HepG2 (cell line): ENCODE measurements around the gene SAMD14. TPM values are rescaled to one million over a fixed set of nuclear protein-coding genes. Genes with fewer than 3 reads are reported as not detected.

Experiments
- AGO2 ChIP-seq: fragments of 200-400 bp; formaldehyde crosslinking; optimal IDR thresholded peaks from 2 replicates; pipeline ENCODE3; 2017; ENCODE audit warnings: mild to moderate bottlenecking, low read depth, low read length, moderate library complexity
- ASH2L ChIP-seq: fragments of 300-600, 200-600 bp; sonication (generic); IDR thresholded peaks from 2 replicates; pipeline ENCODE4 v1.7.0; 2017; ENCODE audit warnings: low read depth, mild to moderate bottlenecking, moderate library complexity, mixed read lengths, low read length; ENCODE audit not compliant: insufficient read length
- DR1 ChIP-seq: sonication (generic); formaldehyde crosslinking; IDR thresholded peaks from 2 replicates; pipeline ENCODE4 v1.8.0; 2021; ENCODE audit warnings: mild to moderate bottlenecking, missing genetic modification reagents, inconsistent platforms
- EEA1 ChIP-seq: sonication (generic); formaldehyde crosslinking; IDR thresholded peaks from 2 replicates; pipeline ENCODE4 v1.5.1; 2020; ENCODE audit warnings: mild to moderate bottlenecking, missing genetic modification reagents, borderline replicate concordance
- ETV6 ChIP-seq: sonication (generic); formaldehyde crosslinking; conservative IDR thresholded peaks from 2 replicates; pipeline ENCODE4 v1.4.0; 2020; ENCODE audit warnings: missing genetic modification reagents
- FOSL2 ChIP-seq: sonication (generic); formaldehyde crosslinking; IDR thresholded peaks from 2 replicates; pipeline ENCODE4 v1.4.0; 2020; ENCODE audit warnings: missing genetic modification reagents
- GABPB1 ChIP-seq: IDR thresholded peaks from 2 replicates; pipeline ENCODE4 v1.6.1; 2016; ENCODE audit warnings: mild to moderate bottlenecking, missing genetic modification reagents, moderate library complexity, missing compliant biosample characterization
- GLI4 ChIP-seq: sonication (generic); formaldehyde crosslinking; IDR thresholded peaks from 2 replicates; pipeline ENCODE4 v1.5.1; 2020; ENCODE audit warnings: missing genetic modification reagents, mild to moderate bottlenecking, moderate library complexity, borderline replicate concordance
- HDAC6 ChIP-seq: fragments of 200-600 bp; sonication (generic); IDR thresholded peaks from 2 replicates; pipeline ENCODE4 v1.7.0; 2017; ENCODE audit warnings: mild to moderate bottlenecking, antibody characterized with exemption, low read length, low read depth
- KLF16 ChIP-seq, 2 experiments: sonication (generic) in 1 of 2; formaldehyde crosslinking in 1 of 2; IDR thresholded peaks; 2 replicates each; pipeline versions ENCODE4 v1.6.1 to v1.8.0; 2016 to 2023; ENCODE audit warnings: missing genetic modification reagents in 2 of 2, missing compliant biosample characterization in 1 of 2
- MED13 ChIP-seq: sonication (generic); formaldehyde crosslinking; IDR thresholded peaks from 2 replicates; pipeline ENCODE4 v1.5.0; 2020; ENCODE audit warnings: missing genetic modification reagents
- NFKBIZ ChIP-seq: IDR thresholded peaks from 2 replicates; pipeline ENCODE4 v1.6.1; 2018; ENCODE audit warnings: missing genetic modification reagents, missing compliant biosample characterization
- NR2F1 ChIP-seq, 2 experiments: fragments of 450-650 bp in 1 of 2; formaldehyde crosslinking in 1 of 2; IDR thresholded peaks; 2 replicates each; pipeline versions ENCODE4 v1.5.0 to v1.6.1; 2016 to 2020; ENCODE audit warnings: mild to moderate bottlenecking in 1 of 2, missing compliant biosample characterization in 1 of 2, missing genetic modification reagents in 1 of 2, moderate library complexity in 1 of 2
- SMAD1 ChIP-seq: sonication (generic); formaldehyde crosslinking; IDR thresholded peaks from 2 replicates; pipeline ENCODE4 v1.4.0; 2020; ENCODE audit warnings: missing genetic modification reagents, low read depth, mild to moderate bottlenecking, borderline replicate concordance
- SMAD9 ChIP-seq: sonication (generic); formaldehyde crosslinking; IDR thresholded peaks from 2 replicates; pipeline ENCODE4 v1.5.1; 2020; ENCODE audit warnings: mild to moderate bottlenecking, missing genetic modification reagents
- SOX6 ChIP-seq, 2 experiments: fragments of 450-650 bp in 1 of 2; sonication (generic) in 1 of 2; formaldehyde crosslinking in 1 of 2; IDR thresholded peaks; 2 replicates each; pipeline versions ENCODE4 v1.4.0 to v1.6.1; 2017 to 2020; ENCODE audit warnings: antibody characterized with exemption in 1 of 2, mild to moderate bottlenecking in 1 of 2, missing genetic modification reagents in 1 of 2
- SRY ChIP-seq: sonication (generic); formaldehyde crosslinking; IDR thresholded peaks from 2 replicates; pipeline ENCODE4 v1.8.0; 2022; ENCODE audit warnings: mild to moderate bottlenecking, missing genetic modification reagents
- TCF7L2 ChIP-seq: IDR thresholded peaks from 2 replicates; pipeline ENCODE4 v1.6.1; 2011; ENCODE audit warnings: mild to moderate bottlenecking, low read depth, low read length, moderate library complexity
- U2AF2 ChIP-seq: fragments of 200-400 bp; formaldehyde crosslinking; IDR thresholded peaks from 2 replicates; pipeline ENCODE4 v1.6.1; 2017; ENCODE audit warnings: low read depth, mild to moderate bottlenecking, low read length
- ZFP90 ChIP-seq: sonication (generic); formaldehyde crosslinking; IDR thresholded peaks from 2 replicates; pipeline ENCODE4 v1.8.0; 2022; ENCODE audit warnings: missing genetic modification reagents, mild to moderate bottlenecking, inconsistent platforms, borderline replicate concordance
- ZNF180 ChIP-seq: sonication (generic); formaldehyde crosslinking; IDR thresholded peaks from 2 replicates; pipeline ENCODE4 v1.4.0; 2020; ENCODE audit warnings: low read depth, missing genetic modification reagents, borderline replicate concordance
- ZNF224 ChIP-seq: sonication (generic); formaldehyde crosslinking; IDR thresholded peaks from 2 replicates; pipeline ENCODE4 v1.5.0; 2020; ENCODE audit warnings: mild to moderate bottlenecking, missing genetic modification reagents
- ZNF260 ChIP-seq: sonication (generic); formaldehyde crosslinking; IDR thresholded peaks from 2 replicates; pipeline ENCODE4 v1.4.0; 2020; ENCODE audit warnings: missing genetic modification reagents, low read depth, mild to moderate bottlenecking, borderline replicate concordance
- ZNF550 ChIP-seq: sonication (generic); formaldehyde crosslinking; IDR thresholded peaks from 2 replicates; pipeline ENCODE4 v1.4.0; 2020; ENCODE audit warnings: mild to moderate bottlenecking, missing genetic modification reagents, borderline replicate concordance
- ZNF749 ChIP-seq: sonication (generic); formaldehyde crosslinking; IDR thresholded peaks from 2 replicates; pipeline ENCODE4 v1.8.0; 2022; ENCODE audit warnings: mild to moderate bottlenecking, missing genetic modification reagents, moderate library complexity, borderline replicate concordance
- ZSCAN25 ChIP-seq: sonication (generic); formaldehyde crosslinking; IDR thresholded peaks from 2 replicates; pipeline ENCODE4 v1.8.0; 2022; ENCODE audit warnings: mild to moderate bottlenecking, missing genetic modification reagents
- polyA plus RNA-seq, 8 experiments: library from polyadenylated mRNA; depleted of rRNA in 3 of 8; stranded (reverse) in 7 of 8; unstranded in 1 of 8; fragments of >200 nt; fragmentation: Illumina TruSeq in 4 of 8; extraction: Trizol in 4 of 8; gene quantifications; 2 replicates each; pipeline versions ENCODE4 v1.2.1 to v1.2.3, GENCODE V29; 2011 to 2016; ENCODE audit warnings: low read depth in 4 of 8, missing spikeins in 1 of 8, mixed read lengths in 1 of 8; ENCODE audit not compliant: insufficient read depth in 1 of 8
- total RNA-seq, 5 experiments: library from RNA; depleted of rRNA; stranded (reverse); fragments of >200 nt; fragmentation: Illumina TruSeq; extraction: Trizol; gene quantifications; 2 replicates each; pipeline ENCODE4 v1.2.3, GENCODE V29; 2016; ENCODE audit warnings: low read depth in 1 of 5
- TF ChIP-seq, protein P1 (sequence below): sonication (generic); formaldehyde crosslinking; IDR thresholded peaks from 2 replicates; pipeline ENCODE4 v1.4.0; 2020; ENCODE audit warnings: missing genetic modification reagents, borderline replicate concordance

The SAMD14 gene
- total and polyA plus RNA-seq, 2 of the 13 experiments (the other 11 are each of a cell fraction or from before 2014, with no cell fraction given): 0.07 to 0.22 TPM

DNA sequence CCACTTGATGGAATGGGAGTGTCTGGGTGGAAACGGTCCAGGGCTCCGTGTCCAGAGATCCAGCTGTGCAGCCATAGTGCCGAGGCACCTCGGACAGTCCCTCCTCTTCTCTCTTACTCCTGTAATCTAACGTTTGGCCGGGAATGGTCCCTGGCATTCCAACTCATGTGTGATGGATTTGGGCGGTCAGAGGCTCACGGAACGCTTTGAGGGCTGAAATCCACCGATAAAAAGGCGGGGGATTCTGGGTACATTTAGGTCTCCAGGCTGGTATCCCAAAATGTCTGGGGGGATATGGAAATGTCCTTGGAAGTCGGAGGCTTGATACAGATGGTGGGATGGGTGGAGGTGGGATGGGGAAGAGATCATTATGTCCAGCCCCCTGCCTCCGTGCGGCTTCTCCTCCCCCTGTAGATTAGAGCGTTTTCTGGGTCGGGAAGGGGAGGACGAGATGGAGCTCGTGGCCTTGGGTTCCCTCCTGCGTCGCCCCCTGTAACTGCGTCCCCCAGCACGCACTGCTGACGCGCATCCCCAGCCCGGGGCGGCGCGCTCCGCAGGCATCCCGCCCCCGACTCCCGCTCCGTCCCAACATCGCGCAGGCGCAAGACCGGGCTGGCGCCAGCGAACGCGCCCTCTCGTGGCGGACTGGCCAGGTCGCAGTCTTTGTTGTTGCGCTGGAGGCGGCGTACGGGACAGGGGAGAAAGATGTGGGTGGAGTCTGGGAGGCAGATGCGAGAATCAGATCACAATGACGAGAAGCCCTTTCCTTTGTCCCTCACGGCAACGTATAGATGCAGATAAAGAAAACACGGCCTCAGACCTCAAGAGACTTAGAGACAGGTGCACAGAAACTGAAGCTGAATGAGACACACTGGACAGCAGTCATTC lies 31.3 kb upstream of the SAMD14 start (continued):
- TF ChIP-seq, protein P1, sequence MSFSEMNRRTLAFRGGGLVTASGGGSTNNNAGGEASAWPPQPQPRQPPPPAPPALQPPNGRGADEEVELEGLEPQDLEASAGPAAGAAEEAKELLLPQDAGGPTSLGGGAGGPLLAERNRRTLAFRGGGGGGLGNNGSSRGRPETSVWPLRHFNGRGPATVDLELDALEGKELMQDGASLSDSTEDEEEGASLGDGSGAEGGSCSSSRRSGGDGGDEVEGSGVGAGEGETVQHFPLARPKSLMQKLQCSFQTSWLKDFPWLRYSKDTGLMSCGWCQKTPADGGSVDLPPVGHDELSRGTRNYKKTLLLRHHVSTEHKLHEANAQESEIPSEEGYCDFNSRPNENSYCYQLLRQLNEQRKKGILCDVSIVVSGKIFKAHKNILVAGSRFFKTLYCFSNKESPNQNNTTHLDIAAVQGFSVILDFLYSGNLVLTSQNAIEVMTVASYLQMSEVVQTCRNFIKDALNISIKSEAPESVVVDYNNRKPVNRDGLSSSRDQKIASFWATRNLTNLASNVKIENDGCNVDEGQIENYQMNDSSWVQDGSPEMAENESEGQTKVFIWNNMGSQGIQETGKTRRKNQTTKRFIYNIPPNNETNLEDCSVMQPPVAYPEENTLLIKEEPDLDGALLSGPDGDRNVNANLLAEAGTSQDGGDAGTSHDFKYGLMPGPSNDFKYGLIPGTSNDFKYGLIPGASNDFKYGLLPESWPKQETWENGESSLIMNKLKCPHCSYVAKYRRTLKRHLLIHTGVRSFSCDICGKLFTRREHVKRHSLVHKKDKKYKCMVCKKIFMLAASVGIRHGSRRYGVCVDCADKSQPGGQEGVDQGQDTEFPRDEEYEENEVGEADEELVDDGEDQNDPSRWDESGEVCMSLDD: no peak
- TF ChIP-seq ETV6 (CRISPR knock-in tag) (no peak), NFKBIZ (CRISPR knock-in tag) (0 out of 2 replicates have a peak, but pooled peaks have one; percentile 18), MED13 (CRISPR knock-in tag) (no peak), SMAD1 (CRISPR knock-in tag) (peak; percentile 88; the same call in 1 of the 2 replicates), EEA1 (CRISPR knock-in tag) (no peak), U2AF2 (no peak), SMAD9 (CRISPR knock-in tag) (no peak), TCF7L2 (no peak), NR2F1 (CRISPR knock-in tag; IDR thresholded peaks at IDR 0.05) (no peak), GABPB1 (CRISPR knock-in tag) (peak; percentile 75), FOSL2 (CRISPR knock-in tag) (peak; percentile 54), SRY (CRISPR knock-in tag) (no peak), DR1 (CRISPR knock-in tag) (peak; percentile 53; the same call in 1 of the 2 replicates), ZNF550 (no peak), ZNF749 (CRISPR knock-in tag) (no peak; the same call in 1 of the 2 replicates), GLI4 (CRISPR knock-in tag) (no peak; the same call in 1 of the 2 replicates), ZFP90 (CRISPR knock-in tag) (no peak), SOX6 (IDR thresholded peaks at IDR 0.05) (no peak), SOX6 (CRISPR knock-in tag; IDR thresholded peaks at IDR 0.05) (peak; percentile 44; the same call in 1 of the 2 replicates), ASH2L (peak; percentile 48), HDAC6 (no peak), AGO2 (peak; percentile 64), ZNF260 (CRISPR knock-in tag) (no peak), KLF16 (CRISPR knock-in tag; IDR thresholded peaks at IDR 0.05) (peak in 1 of 2 experiments; percentile 71; a peak in 2 of 4 replicates), ZNF224 (CRISPR knock-in tag) (no peak), ZSCAN25 (CRISPR knock-in tag) (peak; percentile 36; the same call in 1 of the 2 replicates), ZNF180 (CRISPR knock-in tag) (no peak)
